ENCODE measurements around the gene MAPK8. TPM values are rescaled to one million over a fixed set of nuclear protein-coding genes. Genes with fewer than 3 reads are reported as not detected.

Gene MAPK8
- total and polyA plus RNA-seq, 8 donors: 1.2 to 85.0 (median 22.3) TPM

GRCh38 chr10:48358162-48358561 lies 51.7 kb downstream of the MAPK8 start:
- TF ChIP-seq POLR2AphosphoS5 (IDR thresholded peaks at IDR 0.05): no peak
- no peak for TF ChIP-seq EP300 (IDR thresholded peaks at IDR 0.05)
- TF ChIP-seq POLR2A (IDR thresholded peaks at IDR 0.05): no peak
- TF ChIP-seq CTCF (IDR thresholded peaks at IDR 0.05): no peak
- Histone ChIP-seq H3K27me3 (no peaks in the 10 kb centered on the region), H3K27ac (no peak overlapping the region), H3K36me3 (no peaks in the 10 kb centered on the region), H3K4me3 (no peak overlapping the region), H3K4me1 (peaks cover 0 to 24% (median 9%) of the 10 kb centered on the region in 4 donors), H3K9me3 (no peaks in the 10 kb centered on the region)
- WGBS, 5 donors: 84 to 88% (median 86%) methylated on average over 1 of the region's 1 CpG
- no peak for DNase-seq
- intact Hi-C loops (cut with DNase I; ENCODE audit: low total_unique reads): no loop called here

- WGBS, 5 donors: 83 to 93% (median 92%) methylated on average over 5 of the region's 5 CpGs
- intact Hi-C loops (cut with DNase I; ENCODE audit: low total_unique reads): no loop called here
- Histone ChIP-seq H3K27ac (no peak overlapping the region), H3K4me3 (no peak overlapping the region), H3K36me3 (no peaks in the 10 kb centered on the region), H3K4me1 (peaks cover 0 to 31% (median 10%) of the 10 kb centered on the region in 4 donors), H3K27me3 (no peaks in the 10 kb centered on the region), H3K9me3 (no peaks in the 10 kb centered on the region)
- no peak for TF ChIP-seq POLR2A (IDR thresholded peaks at IDR 0.05)
- TF ChIP-seq POLR2AphosphoS5 (IDR thresholded peaks at IDR 0.05): no peak
- no peak for TF ChIP-seq CTCF (IDR thresholded peaks at IDR 0.05)
- TF ChIP-seq EP300 (IDR thresholded peaks at IDR 0.05): no peak
- no peak for DNase-seq
These were observed 52.4 kb downstream of the MAPK8 start for GRCh38 chr10:48358838-48359237.

GRCh38 chr10:48361176-48361575 lies 54.7 kb downstream of the MAPK8 start:
- intact Hi-C loops (cut with DNase I; ENCODE audit: low total_unique reads): no loop called here

GRCh38 chr10:48363617-48364355 lies 57.3 kb downstream of the MAPK8 start:
- peak; percentile 29 to 88 for DNase-seq
- Histone ChIP-seq H3K36me3 (no peaks in the 10 kb centered on the region), H3K4me3 (no peak overlapping the region), H3K9me3 (no peaks in the 10 kb centered on the region), H3K4me1 (peaks cover 0 to 53% (median 32%) of the 10 kb centered on the region in 4 donors), H3K27ac (no peak overlapping the region), H3K27me3 (no peaks in the 10 kb centered on the region)
- WGBS, 5 donors: 20 to 31% (median 25%) methylated on average over 5 of the region's 5 CpGs
- intact Hi-C loops (cut with DNase I; ENCODE audit: low total_unique reads): no loop called here
- TF ChIP-seq POLR2A (IDR thresholded peaks at IDR 0.05): no peak
- no peak for TF ChIP-seq EP300 (IDR thresholded peaks at IDR 0.05)
- peak in 4 of 7 experiments; percentile 22 to 66 (median 48) for TF ChIP-seq CTCF (IDR thresholded peaks at IDR 0.05)
- peak in 1 of 3 donors; percentile 18 for TF ChIP-seq POLR2AphosphoS5 (IDR thresholded peaks at IDR 0.05)

More at GRCh38 chr10:48361176-48361575, 54.7 kb downstream of the MAPK8 start:
- Histone ChIP-seq H3K36me3 (no peaks in the 10 kb centered on the region), H3K4me1 (peaks cover 0 to 53% (median 27%) of the 10 kb centered on the region in 4 donors), H3K4me3 (no peak overlapping the region), H3K27ac (no peak overlapping the region), H3K9me3 (no peaks in the 10 kb centered on the region), H3K27me3 (no peaks in the 10 kb centered on the region)
- 78 to 96% (median 86%) methylated on average over 2 of the region's 2 CpGs for WGBS, 5 donors
- no peak for TF ChIP-seq CTCF (IDR thresholded peaks at IDR 0.05)
- no peak for TF ChIP-seq EP300 (IDR thresholded peaks at IDR 0.05)
- no peak for TF ChIP-seq POLR2A (IDR thresholded peaks at IDR 0.05)
- no peak for TF ChIP-seq POLR2AphosphoS5 (IDR thresholded peaks at IDR 0.05)
- DNase-seq: no peak
